Dermis microvascular lymphatic vessel endothelial cell (primary cell): Measurements from ENCODE around the gene CEP104. TPM values are rescaled to one million over a fixed set of nuclear protein-coding genes. Genes with fewer than 3 reads are reported as not detected.

Source experiments
- DNase-seq, 2 donors: peaks; one replicate each; pipeline versions ENCODE4 v3.0.0 to v3.0.0-alpha.2; 2010; ENCODE audit warnings: low read depth in 2 of 2
- total RNA-seq: library from RNA; depleted of rRNA; stranded (reverse); fragments of >200 nt; gene quantifications from 2 replicates; pipeline ENCODE4 v1.2.1, GENCODE V29; 2014

Gene CEP104
- total RNA-seq, 1 donor from 2014 or later: 12.2 TPM

GRCh38 chr1:3869751-3870301 is 12.8 kb upstream of the CEP104 start:
- DNase-seq: no peak

- no peak for DNase-seq
These were observed 11.5 kb upstream of the CEP104 start for GRCh38 chr1:3868464-3869006.

GRCh38 chr1:3865606-3866160 is 8.7 kb upstream of the CEP104 start:
- no peak for DNase-seq

- no peak for DNase-seq
These were observed 7.9 kb upstream of the CEP104 start for GRCh38 chr1:3864884-3865283.

GRCh38 chr1:3863231-3863935 is 6.4 kb upstream of the CEP104 start:
- DNase-seq: no peak

GRCh38 chr1:3858231-3858981 is 1.4 kb upstream of the CEP104 start:
- DNase-seq: peak in 1 of 2 donors; percentile 29

- DNase-seq: no peak
These were observed 749 bp upstream of the CEP104 start for GRCh38 chr1:3857791-3858129.

- no peak for DNase-seq
These were observed 4.1 kb downstream of the CEP104 start for GRCh38 chr1:3852711-3853485.

- no peak for DNase-seq
These were observed 4.9 kb downstream of the CEP104 start for GRCh38 chr1:3852091-3852490.

- no peak for DNase-seq
These were observed 5.7 kb downstream of the CEP104 start for GRCh38 chr1:3851292-3851691.

GRCh38 chr1:3850857-3851256 is 6.2 kb downstream of the CEP104 start:
- no peak for DNase-seq

- DNase-seq: no peak
These were observed 9.9 kb downstream of the CEP104 start for GRCh38 chr1:3847081-3847480.

- peak in 1 of 2 donors; percentile 47 for DNase-seq
These were observed 10.5 kb downstream of the CEP104 start for GRCh38 chr1:3846541-3846940.

- no peak for DNase-seq
These were observed 14.1 kb downstream of the CEP104 start for GRCh38 chr1:3842912-3843311.

- no peak for DNase-seq
These were observed 15.5 kb downstream of the CEP104 start for GRCh38 chr1:3841491-3841890.

- no peak for DNase-seq
These were observed 18.2 kb downstream of the CEP104 start for GRCh38 chr1:3838788-3839187.

GRCh38 chr1:3837685-3838084 is 19.3 kb downstream of the CEP104 start:
- no peak for DNase-seq

- no peak for DNase-seq
These were observed 19.8 kb downstream of the CEP104 start for GRCh38 chr1:3837200-3837599.

GRCh38 chr1:3836421-3836820 is 20.6 kb downstream of the CEP104 start:
- peak in 1 of 2 donors; percentile 31 for DNase-seq

GRCh38 chr1:3834701-3835100 is 22.3 kb downstream of the CEP104 start:
- no peak for DNase-seq

- no peak for DNase-seq
These were observed 25.3 kb downstream of the CEP104 start for GRCh38 chr1:3831689-3832088.

GRCh38 chr1:3828391-3828790 is 28.6 kb downstream of the CEP104 start:
- no peak for DNase-seq
